ENCODE data around the gene STN1.

DNA sequence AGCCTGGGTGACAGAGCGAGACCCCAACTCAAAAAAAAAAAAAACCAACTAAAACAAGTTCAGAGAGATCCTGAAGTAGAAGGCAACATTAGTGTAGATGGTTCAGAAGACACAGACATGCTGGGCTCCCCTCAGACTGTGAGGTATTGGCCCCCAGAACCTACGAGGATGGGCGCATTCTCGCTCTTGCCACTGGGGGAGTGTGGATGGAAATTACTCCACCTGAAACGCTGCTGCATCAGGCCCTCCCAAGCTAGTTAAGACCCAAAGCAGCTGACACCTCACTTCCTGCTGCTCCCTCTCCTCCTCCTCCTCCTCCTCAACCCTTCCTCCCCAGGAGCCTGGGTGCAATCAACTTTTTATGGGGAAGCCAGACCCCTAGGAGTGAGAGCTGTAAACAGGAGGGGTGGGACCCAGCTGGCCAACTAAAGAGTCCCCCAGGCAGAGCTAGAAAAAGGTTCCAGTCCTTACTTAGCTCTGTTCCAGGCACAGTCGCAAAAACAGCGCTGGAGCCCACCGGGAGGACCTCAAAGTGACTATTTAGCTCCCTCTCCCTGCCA lies 70.0 kb downstream of the STN1 start:
- TF ChIP-seq POLR2AphosphoS5 (IDR thresholded peaks at IDR 0.05; ENCODE audit: borderline replicate concordance, low read depth, low read length) (no peak), EZH2 (IDR thresholded peaks at IDR 0.05) (no peak)
